HepG2 (cell line): Measurements from ENCODE around the gene SRPK3. TPM values are rescaled to one million over a fixed set of nuclear protein-coding genes. Genes with fewer than 3 reads are reported as not detected.

ENCODE experiments used
- ATAC-seq: fragments of 200-7000 bp; cut with Tn5 transposase; 3 replicates; pipeline ENCODE4 v1.9.1; 2020; ENCODE audit warnings: mild to moderate bottlenecking, moderate library complexity
- BruUV-seq: library from RNA; stranded (reverse); fragments of 400-500 nt; replicated peaks from 2 replicates; lab custom pipeline; 2021; lab: Mats Ljungman, UMichigan
- CTCF ChIA-PET: fragments of 300-600 bp; formaldehyde crosslinking; extraction: SDS; loops from one replicate; lab custom pipeline; 2021; ENCODE audit warnings: low total read pairs, inconsistent platforms, low intra/inter-chr PET ratio; lab: Yijun Ruan, JAX
- POLR2A ChIA-PET: fragments of 350-600 bp; sonication (Branson Sonifier 250); formaldehyde crosslinking; loops from one replicate; lab custom pipeline; 2020; ENCODE audit warnings: antibody characterized with exemption, inconsistent platforms; lab: Yijun Ruan, JAX
- DNase-seq: peaks from one replicate; pipeline ENCODE4 v3.0.0-alpha.2; 2015; ENCODE audit warnings: low spot score
- FAIRE-seq: peaks from 3 replicates; lab custom pipeline; 2011; peaks lifted over from hg19 to GRCh38; lab: Jason Lieb, UNC
- H2AFZ ChIP-seq: one replicate; pipeline ENCODE4 v1.6.1; 2011; ENCODE audit warnings: low read length, inconsistent platforms
- H3K27ac ChIP-seq: fragments of 300-600 bp; 3 replicates; pipeline ENCODE4 v1.8.0; 2011; ENCODE audit warnings: mixed run types, mild to moderate bottlenecking, mixed read lengths, low read length, inconsistent platforms; ENCODE audit not compliant: insufficient read depth; ENCODE audit errors: extremely low read length
- H3K27me3 ChIP-seq, 2 experiments: fragments of 200-600 bp in 1 of 2; 2 replicates in 1 of 2; 3 replicates in 1 of 2; pipeline versions ENCODE4 v1.6.0 to v1.8.0; 2011; ENCODE audit warnings: low read length in 2 of 2, mild to moderate bottlenecking in 2 of 2, moderate library complexity in 2 of 2, inconsistent platforms in 1 of 2; ENCODE audit not compliant: insufficient read depth in 2 of 2, control insufficient read depth in 1 of 2
- H3K36me3 ChIP-seq, 2 experiments: fragments of 200-600 bp in 1 of 2; replicated peaks in 1 of 2; 2 replicates in 1 of 2; 3 replicates in 1 of 2; pipeline versions ENCODE4 v1.5.1 to v1.8.0; 2011; ENCODE audit warnings: low read length in 2 of 2, inconsistent platforms in 1 of 2; ENCODE audit not compliant: insufficient read depth in 2 of 2, control insufficient read depth in 1 of 2
- H3K4me1 ChIP-seq: 2 replicates; pipeline ENCODE4 v1.5.1; 2012; ENCODE audit warnings: low read length, inconsistent platforms; ENCODE audit not compliant: insufficient read depth
- H3K4me2 ChIP-seq: 2 replicates; pipeline ENCODE4 v1.6.0; 2011; ENCODE audit warnings: low read depth, low read length, inconsistent platforms
- H3K4me3 ChIP-seq, 3 experiments: fragments of 200-600 bp in 1 of 3; sonication (generic), shearing (Covaris generic) in 1 of 3; replicated peaks in 1 of 3; 2 replicates each; pipeline ENCODE4 v1.5.1; 2011 to 2016; ENCODE audit warnings: low read length in 3 of 3, inconsistent platforms in 2 of 3, low read depth in 2 of 3, mild to moderate bottlenecking in 2 of 3, control low read depth in 1 of 3, mixed read lengths in 1 of 3; ENCODE audit not compliant: insufficient read depth in 1 of 3
- H3K79me2 ChIP-seq: one replicate; pipeline ENCODE4 v1.6.1; 2011; ENCODE audit warnings: low read length, inconsistent platforms; ENCODE audit not compliant: insufficient read depth
- H3K9ac ChIP-seq: 2 replicates; pipeline ENCODE4 v1.6.0; 2011; ENCODE audit warnings: mild to moderate bottlenecking, low read depth, low read length, inconsistent platforms; ENCODE audit not compliant: insufficient read depth
- H3K9me3 ChIP-seq: 2 replicates; pipeline ENCODE4 v1.5.1; 2012; ENCODE audit warnings: mild to moderate bottlenecking, low read length
- H4K20me1 ChIP-seq: 2 replicates; pipeline ENCODE4 v1.6.0; 2011; ENCODE audit warnings: inconsistent platforms, mild to moderate bottlenecking, low read length, moderate library complexity; ENCODE audit not compliant: insufficient read depth
- GABPA ChIP-seq, 2 experiments: IDR thresholded peaks; 2 replicates each; pipeline ENCODE4 v1.6.1; 2011 to 2016; ENCODE audit warnings: low read depth in 2 of 2, low read length in 1 of 2, missing biosample characterization in 1 of 2, missing genetic modification characterization in 1 of 2
- HDAC1 ChIP-seq: sonication (generic); formaldehyde crosslinking; IDR thresholded peaks from 2 replicates; pipeline ENCODE4 v1.5.1; 2020; ENCODE audit warnings: mild to moderate bottlenecking, missing genetic modification reagents
- MAFF ChIP-seq: IDR thresholded peaks from 2 replicates; pipeline ENCODE4 v1.6.1; 2011; ENCODE audit warnings: low read depth, low read length, improper control_type of control experiment
- POLR2AphosphoS2 ChIP-seq: IDR thresholded peaks from 2 replicates; pipeline ENCODE4 v1.6.1; 2011; ENCODE audit warnings: low read depth, low read length, improper control_type of control experiment
- SP1 ChIP-seq, 2 experiments: fragments of 450-650 bp in 1 of 2; sonication (generic) in 1 of 2; formaldehyde crosslinking in 1 of 2; IDR thresholded peaks; 2 replicates each; pipeline versions ENCODE4 v1.4.0 to v1.6.1; 2016 to 2020; ENCODE audit warnings: missing genetic modification reagents in 1 of 2
- SRF ChIP-seq: IDR thresholded peaks from 2 replicates; pipeline ENCODE4 v1.6.1; 2011; ENCODE audit warnings: mild to moderate bottlenecking, low read depth, low read length, moderate library complexity
- TAF1 ChIP-seq: sonication (generic); formaldehyde crosslinking; IDR thresholded peaks from 2 replicates; pipeline ENCODE4 v1.4.0; 2020; ENCODE audit warnings: missing genetic modification reagents
- TBP ChIP-seq: sonication (generic); formaldehyde crosslinking; IDR thresholded peaks from 2 replicates; pipeline ENCODE4 v1.5.0; 2020; ENCODE audit warnings: missing genetic modification reagents
- ZIK1 ChIP-seq: sonication (generic); formaldehyde crosslinking; IDR thresholded peaks from 2 replicates; pipeline ENCODE4 v1.5.0; 2020; ENCODE audit warnings: mild to moderate bottlenecking, low read depth, missing genetic modification reagents, borderline replicate concordance
- ZNF205 ChIP-seq: IDR thresholded peaks from 2 replicates; pipeline ENCODE4 v1.6.1; 2018; ENCODE audit warnings: missing biosample characterization, missing genetic modification reagents
- WGBS: methylation state at CpG from one replicate; pipeline ENCODE4 v1.1.6; 2017; ENCODE audit warnings: low lambda C conversion rate; 5-methylcytosine and 5-hydroxymethylcytosine counted together
- in situ Hi-C: cut with HindIII; loops from 2 replicates; pipeline ENCODE4 v1.10.0; 2017; ENCODE audit warnings: low pct_unique_long_range_greater_than_20kb; ENCODE audit not compliant: extremely low pct_ligation_motif_present
- intact Hi-C: fragments of 100-400 bp; cut with micrococcal nuclease; formaldehyde crosslinking; loops from one replicate; pipeline ENCODE4 v1.10.0; 2022; ENCODE audit not compliant: unreplicated experiment
- polyA plus RNA-seq, 8 experiments: library from polyadenylated mRNA; depleted of rRNA in 3 of 8; stranded (reverse) in 7 of 8; unstranded in 1 of 8; fragments of >200 nt; fragmentation: Illumina TruSeq in 4 of 8; extraction: Trizol in 4 of 8; gene quantifications; 2 replicates each; pipeline versions ENCODE4 v1.2.1 to v1.2.3, GENCODE V29; 2011 to 2016; ENCODE audit warnings: low read depth in 4 of 8, missing spikeins in 1 of 8, mixed read lengths in 1 of 8; ENCODE audit not compliant: insufficient read depth in 1 of 8
- total RNA-seq, 5 experiments: library from RNA; depleted of rRNA; stranded (reverse); fragments of >200 nt; fragmentation: Illumina TruSeq; extraction: Trizol; gene quantifications; 2 replicates each; pipeline ENCODE4 v1.2.3, GENCODE V29; 2016; ENCODE audit warnings: low read depth in 1 of 5
- TF ChIP-seq, protein P1 (sequence below): sonication (generic); formaldehyde crosslinking; IDR thresholded peaks from 2 replicates; pipeline ENCODE4 v1.8.1; 2023; ENCODE audit warnings: missing genetic modification reagents, inconsistent platforms, borderline replicate concordance
- TF ChIP-seq, protein P2 (sequence below): sonication (generic); formaldehyde crosslinking; conservative IDR thresholded peaks from 2 replicates; pipeline ENCODE4 v1.8.1; 2023; ENCODE audit warnings: missing genetic modification reagents
- TF ChIP-seq, protein P3 (sequence below): IDR thresholded peaks from 2 replicates; pipeline ENCODE4 v1.6.1; 2016; ENCODE audit warnings: missing compliant biosample characterization, missing genetic modification reagents, borderline replicate concordance
- TF ChIP-seq, protein P4 (sequence below): sonication (generic); formaldehyde crosslinking; IDR thresholded peaks from 2 replicates; pipeline ENCODE4 v1.9.0; 2022; ENCODE audit warnings: low read depth, missing genetic modification reagents
- TF ChIP-seq, protein P5 (sequence below): sonication (generic); formaldehyde crosslinking; IDR thresholded peaks from 2 replicates; pipeline ENCODE4 v1.9.0; 2021; ENCODE audit warnings: missing genetic modification reagents, borderline replicate concordance

The SRPK3 gene
- total and polyA plus RNA-seq, 2 of the 13 experiments (the other 11 are each of a cell fraction or from before 2014, with no cell fraction given): 0.22 to 0.30 TPM

DNA sequence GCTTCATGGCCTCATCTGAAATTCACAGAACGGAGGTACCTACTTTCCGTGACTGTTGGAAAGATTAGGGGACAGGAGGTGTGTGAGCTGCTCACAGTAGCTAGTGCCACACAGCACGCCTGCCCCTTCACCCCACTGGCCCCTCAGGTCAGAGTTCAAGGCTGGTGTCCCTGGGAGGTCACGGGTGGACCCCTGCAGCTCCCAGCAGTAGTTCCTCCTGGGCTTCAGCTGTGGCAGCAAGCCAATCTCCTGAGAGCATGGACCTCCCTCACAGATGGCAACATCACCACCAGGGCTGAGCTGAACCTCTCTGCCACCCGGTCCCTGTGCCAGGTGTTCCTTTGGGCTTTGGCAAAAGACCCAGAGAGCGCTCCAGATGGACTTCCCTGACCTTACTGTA is 11.5 kb downstream of the SRPK3 start:
- Histone ChIP-seq H2AFZ (no peak overlapping the region), H3K27me3 (no peaks in the 10 kb centered on the region; a peak in 1 of 5 replicates), H3K36me3 (peaks cover 0 to 3% of the 10 kb centered on the region in 2 experiments; a peak in 1 of 5 replicates), H3K4me3 (no peak overlapping the region), H3K79me2 (peaks cover 22% of the 10 kb centered on the region), H3K4me2 (peak overlapping the region; percentile 76), H3K4me1 (peaks cover 27% of the 10 kb centered on the region), H3K9ac (peak overlapping the region; percentile 94; the same call in 1 of the 2 replicates), H4K20me1 (no peaks in the 10 kb centered on the region), H3K27ac (no peak overlapping the region), H3K9me3 (no peaks in the 10 kb centered on the region)
- intact Hi-C loops (no loop called here), in situ Hi-C loops (no loop called here)
- TF ChIP-seq GABPA (IDR thresholded peaks at IDR 0.05; ENCODE audit: low read depth, low read length) (no peak), GABPA (CRISPR knock-in tag; IDR thresholded peaks at IDR 0.05; ENCODE audit: low read depth) (no peak), ZIK1 (CRISPR knock-in tag) (no peak), SRF (no peak), POLR2AphosphoS2 (no peak), MAFF (no peak), TAF1 (CRISPR knock-in tag) (no peak), SP1 (IDR thresholded peaks at IDR 0.05) (no peak), SP1 (CRISPR knock-in tag; IDR thresholded peaks at IDR 0.05) (no peak), TBP (no peak), ZNF205 (CRISPR knock-in tag) (no peak), HDAC1 (CRISPR knock-in tag) (no peak)
- TF ChIP-seq, protein P1, sequence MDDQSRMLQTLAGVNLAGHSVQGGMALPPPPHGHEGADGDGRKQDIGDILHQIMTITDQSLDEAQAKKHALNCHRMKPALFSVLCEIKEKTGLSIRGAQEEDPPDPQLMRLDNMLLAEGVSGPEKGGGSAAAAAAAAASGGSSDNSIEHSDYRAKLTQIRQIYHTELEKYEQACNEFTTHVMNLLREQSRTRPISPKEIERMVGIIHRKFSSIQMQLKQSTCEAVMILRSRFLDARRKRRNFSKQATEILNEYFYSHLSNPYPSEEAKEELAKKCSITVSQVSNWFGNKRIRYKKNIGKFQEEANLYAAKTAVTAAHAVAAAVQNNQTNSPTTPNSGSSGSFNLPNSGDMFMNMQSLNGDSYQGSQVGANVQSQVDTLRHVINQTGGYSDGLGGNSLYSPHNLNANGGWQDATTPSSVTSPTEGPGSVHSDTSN: no peak
- TF ChIP-seq, protein P2, sequence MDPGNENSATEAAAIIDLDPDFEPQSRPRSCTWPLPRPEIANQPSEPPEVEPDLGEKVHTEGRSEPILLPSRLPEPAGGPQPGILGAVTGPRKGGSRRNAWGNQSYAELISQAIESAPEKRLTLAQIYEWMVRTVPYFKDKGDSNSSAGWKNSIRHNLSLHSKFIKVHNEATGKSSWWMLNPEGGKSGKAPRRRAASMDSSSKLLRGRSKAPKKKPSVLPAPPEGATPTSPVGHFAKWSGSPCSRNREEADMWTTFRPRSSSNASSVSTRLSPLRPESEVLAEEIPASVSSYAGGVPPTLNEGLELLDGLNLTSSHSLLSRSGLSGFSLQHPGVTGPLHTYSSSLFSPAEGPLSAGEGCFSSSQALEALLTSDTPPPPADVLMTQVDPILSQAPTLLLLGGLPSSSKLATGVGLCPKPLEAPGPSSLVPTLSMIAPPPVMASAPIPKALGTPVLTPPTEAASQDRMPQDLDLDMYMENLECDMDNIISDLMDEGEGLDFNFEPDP (CRISPR knock-in tag): no peak
- TF ChIP-seq, protein P3, sequence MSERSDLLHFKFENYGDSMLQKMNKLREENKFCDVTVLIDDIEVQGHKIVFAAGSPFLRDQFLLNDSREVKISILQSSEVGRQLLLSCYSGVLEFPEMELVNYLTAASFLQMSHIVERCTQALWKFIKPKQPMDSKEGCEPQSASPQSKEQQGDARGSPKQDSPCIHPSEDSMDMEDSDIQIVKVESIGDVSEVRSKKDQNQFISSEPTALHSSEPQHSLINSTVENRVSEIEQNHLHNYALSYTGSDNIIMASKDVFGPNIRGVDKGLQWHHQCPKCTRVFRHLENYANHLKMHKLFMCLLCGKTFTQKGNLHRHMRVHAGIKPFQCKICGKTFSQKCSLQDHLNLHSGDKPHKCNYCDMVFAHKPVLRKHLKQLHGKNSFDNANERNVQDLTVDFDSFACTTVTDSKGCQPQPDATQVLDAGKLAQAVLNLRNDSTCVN: no peak
- TF ChIP-seq, protein P4, sequence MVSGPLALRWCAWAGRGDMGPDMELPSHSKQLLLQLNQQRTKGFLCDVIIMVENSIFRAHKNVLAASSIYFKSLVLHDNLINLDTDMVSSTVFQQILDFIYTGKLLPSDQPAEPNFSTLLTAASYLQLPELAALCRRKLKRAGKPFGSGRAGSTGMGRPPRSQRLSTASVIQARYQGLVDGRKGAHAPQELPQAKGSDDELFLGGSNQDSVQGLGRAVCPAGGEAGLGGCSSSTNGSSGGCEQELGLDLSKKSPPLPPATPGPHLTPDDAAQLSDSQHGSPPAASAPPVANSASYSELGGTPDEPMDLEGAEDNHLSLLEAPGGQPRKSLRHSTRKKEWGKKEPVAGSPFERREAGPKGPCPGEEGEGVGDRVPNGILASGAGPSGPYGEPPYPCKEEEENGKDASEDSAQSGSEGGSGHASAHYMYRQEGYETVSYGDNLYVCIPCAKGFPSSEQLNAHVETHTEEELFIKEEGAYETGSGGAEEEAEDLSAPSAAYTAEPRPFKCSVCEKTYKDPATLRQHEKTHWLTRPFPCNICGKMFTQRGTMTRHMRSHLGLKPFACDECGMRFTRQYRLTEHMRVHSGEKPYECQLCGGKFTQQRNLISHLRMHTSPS: no peak
- TF ChIP-seq, protein P5, sequence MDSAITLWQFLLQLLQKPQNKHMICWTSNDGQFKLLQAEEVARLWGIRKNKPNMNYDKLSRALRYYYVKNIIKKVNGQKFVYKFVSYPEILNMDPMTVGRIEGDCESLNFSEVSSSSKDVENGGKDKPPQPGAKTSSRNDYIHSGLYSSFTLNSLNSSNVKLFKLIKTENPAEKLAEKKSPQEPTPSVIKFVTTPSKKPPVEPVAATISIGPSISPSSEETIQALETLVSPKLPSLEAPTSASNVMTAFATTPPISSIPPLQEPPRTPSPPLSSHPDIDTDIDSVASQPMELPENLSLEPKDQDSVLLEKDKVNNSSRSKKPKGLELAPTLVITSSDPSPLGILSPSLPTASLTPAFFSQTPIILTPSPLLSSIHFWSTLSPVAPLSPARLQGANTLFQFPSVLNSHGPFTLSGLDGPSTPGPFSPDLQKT (CRISPR knock-in tag): no peak
- FAIRE-seq: no peak
- BruUV-seq: no TSS peak
- 100% methylated on average over 1 of the region's 6 CpGs for WGBS
- ATAC-seq: no peak
- POLR2A ChIA-PET: interaction anchor here (1.5 kb wide), 1 partner anchor 10 kb away, joined by 4 read pairs; no protein-coding TSS in a partner anchor
- no peak for DNase-seq
- CTCF ChIA-PET: no interaction called here
